Keratinocyte (primary cell): ENCODE measurements around the gene ZNF165.

Source experiments
- EZH2 ChIP-seq: IDR thresholded peaks from one replicate; pipeline ENCODE4 v1.6.1; 2012; ENCODE audit warnings: inconsistent platforms, mild to moderate bottlenecking, low read length, moderate library complexity
- TF ChIP-seq, protein P1 (sequence below), 3 experiments: IDR thresholded peaks in 1 of 3; conservative IDR thresholded peaks in 1 of 3; optimal IDR thresholded peaks in 1 of 3; 2 replicates in 2 of 3; 3 replicates in 1 of 3; pipeline versions ENCODE3 to v1.5.1; 2011; ENCODE audit warnings: low read length in 3 of 3, mild to moderate bottlenecking in 3 of 3, moderate library complexity in 2 of 3, control low read depth in 1 of 3, inconsistent platforms in 1 of 3; ENCODE audit not compliant: insufficient read depth in 2 of 3; ENCODE audit errors: extremely low read depth in 1 of 3

DNA sequence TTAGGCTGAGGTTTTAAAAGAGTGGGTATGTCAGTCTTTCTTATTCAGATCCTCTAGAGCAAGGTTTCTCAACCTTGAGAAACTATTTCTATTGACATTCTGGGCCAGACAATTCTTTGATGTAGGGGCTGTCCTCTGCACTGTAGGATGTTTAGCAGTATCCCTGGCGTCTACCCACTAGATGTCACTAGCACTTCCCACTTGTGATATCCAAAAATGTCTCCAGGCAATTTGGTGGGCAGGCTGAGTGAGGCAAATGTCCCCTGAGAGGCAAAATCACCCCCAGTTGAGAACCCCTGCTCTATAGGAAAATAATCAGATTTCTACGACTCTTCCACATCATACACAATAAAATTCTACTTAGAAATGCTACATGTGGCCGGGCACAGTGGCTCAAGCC is 53.6 kb downstream of the ZNF165 start:
- TF ChIP-seq, protein P1, sequence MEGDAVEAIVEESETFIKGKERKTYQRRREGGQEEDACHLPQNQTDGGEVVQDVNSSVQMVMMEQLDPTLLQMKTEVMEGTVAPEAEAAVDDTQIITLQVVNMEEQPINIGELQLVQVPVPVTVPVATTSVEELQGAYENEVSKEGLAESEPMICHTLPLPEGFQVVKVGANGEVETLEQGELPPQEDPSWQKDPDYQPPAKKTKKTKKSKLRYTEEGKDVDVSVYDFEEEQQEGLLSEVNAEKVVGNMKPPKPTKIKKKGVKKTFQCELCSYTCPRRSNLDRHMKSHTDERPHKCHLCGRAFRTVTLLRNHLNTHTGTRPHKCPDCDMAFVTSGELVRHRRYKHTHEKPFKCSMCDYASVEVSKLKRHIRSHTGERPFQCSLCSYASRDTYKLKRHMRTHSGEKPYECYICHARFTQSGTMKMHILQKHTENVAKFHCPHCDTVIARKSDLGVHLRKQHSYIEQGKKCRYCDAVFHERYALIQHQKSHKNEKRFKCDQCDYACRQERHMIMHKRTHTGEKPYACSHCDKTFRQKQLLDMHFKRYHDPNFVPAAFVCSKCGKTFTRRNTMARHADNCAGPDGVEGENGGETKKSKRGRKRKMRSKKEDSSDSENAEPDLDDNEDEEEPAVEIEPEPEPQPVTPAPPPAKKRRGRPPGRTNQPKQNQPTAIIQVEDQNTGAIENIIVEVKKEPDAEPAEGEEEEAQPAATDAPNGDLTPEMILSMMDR (optimal IDR thresholded peaks at IDR 0.05 in 1 of 3, IDR thresholded peaks at IDR 0.05 in 1 of 3, conservative IDR thresholded peaks at IDR 0.05 in 1 of 3; ENCODE audit: extremely low read depth in 1 of 3, insufficient read depth in 2 of 3, low read length in 3 of 3) = peak; percentile 38 to 67 (median 45)
- TF ChIP-seq EZH2 = no peak
